ENCODE data around the gene SEMA5A. TPM values are rescaled to one million over a fixed set of nuclear protein-coding genes. Genes with fewer than 3 reads are reported as not detected.

Gene SEMA5A
- polyA plus RNA-seq, 1 donor (not counting 4 experiments of a cell fraction or from before 2014, with no cell fraction given), result 0.16 TPM

DNA sequence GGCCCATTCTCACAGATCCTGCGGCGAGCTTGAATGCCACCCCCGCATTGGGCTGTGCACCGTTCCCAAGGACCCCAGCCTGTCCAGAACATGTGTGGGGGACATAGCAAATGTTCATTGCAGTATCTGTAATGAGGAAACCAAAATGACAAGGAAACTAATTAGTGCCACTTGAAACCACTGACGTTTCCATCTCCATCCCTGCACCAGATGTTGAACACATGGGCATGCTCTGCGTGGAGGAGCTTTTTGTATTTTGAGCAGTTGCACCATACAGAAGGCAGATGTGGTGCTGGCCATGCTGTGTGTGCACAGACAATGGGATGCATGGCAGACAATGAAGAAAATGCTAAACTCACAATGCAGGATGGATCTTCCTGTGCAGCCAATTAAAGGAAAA lies 437.7 kb downstream of the SEMA5A start:
- H3K79me2 ChIP-seq (ENCODE audit: control insufficient read depth, insufficient read depth, low read length), result no peaks in the 10 kb centered on the region
- dilution Hi-C loops (cut with MboI; ENCODE audit: extremely low pct_ligation_motif_present, low sequenced_read_pairs), result no loop called here
- H3K4me3 ChIP-seq (ENCODE audit: control insufficient read depth in 2 of 3, extremely low read depth in 1 of 3, insufficient read depth in 2 of 3, low read depth in 1 of 3, low read length in 3 of 3), result no peak overlapping the region
- H2AFZ ChIP-seq (ENCODE audit: control insufficient read depth, low read length), result no peak overlapping the region
- no peaks in the 10 kb centered on the region for H3K9me3 ChIP-seq (ENCODE audit: control insufficient read depth, low read depth, low read length)
- no peaks in the 10 kb centered on the region for H4K20me1 ChIP-seq (ENCODE audit: control insufficient read depth, extremely low read depth, insufficient read depth, low read length)
- H3K9ac ChIP-seq (ENCODE audit: control insufficient read depth, extremely low read depth, insufficient read depth, low read length), result no peak overlapping the region
- no peaks in the 10 kb centered on the region for H3K36me3 ChIP-seq (ENCODE audit: control insufficient read depth in 2 of 2, extremely low read depth in 1 of 2, insufficient read depth in 2 of 2, low read length in 2 of 2)
- H3K27me3 ChIP-seq (ENCODE audit: control insufficient read depth, extremely low read depth, insufficient read depth, low read length), result no peaks in the 10 kb centered on the region
- DNase-seq (ENCODE audit: low read depth, low spot score), result no peak
- no peaks in the 10 kb centered on the region for H3K9me1 ChIP-seq (ENCODE audit: control insufficient read depth, extremely low read depth, insufficient read depth, low read length)
- TF ChIP-seq, protein P1, sequence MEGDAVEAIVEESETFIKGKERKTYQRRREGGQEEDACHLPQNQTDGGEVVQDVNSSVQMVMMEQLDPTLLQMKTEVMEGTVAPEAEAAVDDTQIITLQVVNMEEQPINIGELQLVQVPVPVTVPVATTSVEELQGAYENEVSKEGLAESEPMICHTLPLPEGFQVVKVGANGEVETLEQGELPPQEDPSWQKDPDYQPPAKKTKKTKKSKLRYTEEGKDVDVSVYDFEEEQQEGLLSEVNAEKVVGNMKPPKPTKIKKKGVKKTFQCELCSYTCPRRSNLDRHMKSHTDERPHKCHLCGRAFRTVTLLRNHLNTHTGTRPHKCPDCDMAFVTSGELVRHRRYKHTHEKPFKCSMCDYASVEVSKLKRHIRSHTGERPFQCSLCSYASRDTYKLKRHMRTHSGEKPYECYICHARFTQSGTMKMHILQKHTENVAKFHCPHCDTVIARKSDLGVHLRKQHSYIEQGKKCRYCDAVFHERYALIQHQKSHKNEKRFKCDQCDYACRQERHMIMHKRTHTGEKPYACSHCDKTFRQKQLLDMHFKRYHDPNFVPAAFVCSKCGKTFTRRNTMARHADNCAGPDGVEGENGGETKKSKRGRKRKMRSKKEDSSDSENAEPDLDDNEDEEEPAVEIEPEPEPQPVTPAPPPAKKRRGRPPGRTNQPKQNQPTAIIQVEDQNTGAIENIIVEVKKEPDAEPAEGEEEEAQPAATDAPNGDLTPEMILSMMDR (optimal IDR thresholded peaks at IDR 0.05 in 1 of 3, IDR thresholded peaks at IDR 0.05 in 1 of 3, conservative IDR thresholded peaks at IDR 0.05 in 1 of 3; ENCODE audit: extremely low read depth in 1 of 3, insufficient read depth in 2 of 3, low read length in 3 of 3), result no peak
- TF ChIP-seq EZH2 (IDR thresholded peaks at IDR 0.05; ENCODE audit: low read length), result no peak
- no peak overlapping the region for H3K4me2 ChIP-seq (ENCODE audit: control insufficient read depth, extremely low read depth, insufficient read depth, low read depth, low read length)
- peaks cover 10% of the 10 kb centered on the region for H3K4me1 ChIP-seq (ENCODE audit: control insufficient read depth, extremely low read depth, insufficient read depth, low read length)
- no peak overlapping the region for H3K27ac ChIP-seq (ENCODE audit: control insufficient read depth, insufficient read depth, low read length)
- no peak for FAIRE-seq

DNA sequence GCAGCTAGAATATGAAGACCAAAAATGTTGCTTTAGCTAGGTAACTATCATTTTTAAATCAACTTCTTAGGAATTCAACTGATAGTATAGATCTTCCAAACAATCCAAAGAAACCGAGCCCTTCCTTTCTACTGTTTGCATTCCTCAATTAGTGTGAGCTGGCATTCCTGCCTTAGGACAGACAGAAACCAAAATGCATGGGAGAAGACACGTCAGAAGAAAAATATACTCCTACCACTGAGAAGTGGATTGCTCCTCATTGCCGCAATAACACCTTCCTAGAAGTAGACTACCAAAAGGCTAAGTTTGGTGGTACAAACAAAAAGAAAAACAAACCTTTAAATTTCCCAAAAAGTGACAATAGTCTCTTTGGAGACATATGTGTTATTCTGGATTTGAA lies 440.0 kb downstream of the SEMA5A start:
- Histone ChIP-seq H3K4me2 (ENCODE audit: control insufficient read depth, extremely low read depth, insufficient read depth, low read depth, low read length) (no peak overlapping the region), H3K4me1 (ENCODE audit: control insufficient read depth, extremely low read depth, insufficient read depth, low read length) (no peaks in the 10 kb centered on the region), H3K9me1 (ENCODE audit: control insufficient read depth, extremely low read depth, insufficient read depth, low read length) (no peaks in the 10 kb centered on the region), H3K4me3 (ENCODE audit: control insufficient read depth in 2 of 3, extremely low read depth in 1 of 3, insufficient read depth in 2 of 3, low read depth in 1 of 3, low read length in 3 of 3) (no peak overlapping the region), H3K27ac (ENCODE audit: control insufficient read depth, insufficient read depth, low read length) (no peak overlapping the region), H3K9me3 (ENCODE audit: control insufficient read depth, low read depth, low read length) (no peaks in the 10 kb centered on the region), H2AFZ (ENCODE audit: control insufficient read depth, low read length) (no peak overlapping the region), H4K20me1 (ENCODE audit: control insufficient read depth, extremely low read depth, insufficient read depth, low read length) (no peaks in the 10 kb centered on the region), H3K27me3 (ENCODE audit: control insufficient read depth, extremely low read depth, insufficient read depth, low read length) (no peaks in the 10 kb centered on the region), H3K79me2 (ENCODE audit: control insufficient read depth, insufficient read depth, low read length) (no peaks in the 10 kb centered on the region), H3K9ac (ENCODE audit: control insufficient read depth, extremely low read depth, insufficient read depth, low read length) (no peak overlapping the region), H3K36me3 (ENCODE audit: control insufficient read depth in 2 of 2, extremely low read depth in 1 of 2, insufficient read depth in 2 of 2, low read length in 2 of 2) (no peaks in the 10 kb centered on the region)
- TF ChIP-seq EZH2 (IDR thresholded peaks at IDR 0.05; ENCODE audit: low read length), result no peak
- TF ChIP-seq, protein P1 (optimal IDR thresholded peaks at IDR 0.05 in 1 of 3, IDR thresholded peaks at IDR 0.05 in 1 of 3, conservative IDR thresholded peaks at IDR 0.05 in 1 of 3; ENCODE audit: extremely low read depth in 1 of 3, insufficient read depth in 2 of 3, low read length in 3 of 3), result no peak
- FAIRE-seq (no peak), DNase-seq (ENCODE audit: low read depth, low spot score) (no peak)
- dilution Hi-C loops (cut with MboI; ENCODE audit: extremely low pct_ligation_motif_present, low sequenced_read_pairs), result no loop called here

Data from keratinocyte (primary cell).